Activated T-cell treated with anti-CD3 and anti-CD28 coated beads, Interleukin-2, amount 50 U/mL, for 4 hours (primary cell): Measurements from ENCODE around the gene HK2. TPM values are rescaled to one million over a fixed set of nuclear protein-coding genes. Genes with fewer than 3 reads are reported as not detected.
A peak's percentile ranks its signal among the peaks of the same experiment; 100 is the strongest.

Source experiments
- ATAC-seq, 2 donors: fragments of 200-7000 bp; cut with Tn5 transposase; one replicate each; pipeline ENCODE4 v1.10.0; 2021
- DNase-seq: peaks from one replicate; pipeline ENCODE4 v3.0.0-alpha.2; 2020
- H3K27me3 Mint-ChIP-seq: one replicate; pipeline ENCODE4 v1.8.0; 2021; ENCODE audit warnings: low read depth, mixed read lengths
- H3K36me3 Mint-ChIP-seq: one replicate; pipeline ENCODE4 v1.8.0; 2022; ENCODE audit warnings: mixed read lengths; ENCODE audit not compliant: insufficient read depth
- H3K4me1 Mint-ChIP-seq: one replicate; pipeline ENCODE4 v1.8.0; 2021; ENCODE audit warnings: low read depth, mixed read lengths
- H3K4me3 Mint-ChIP-seq: one replicate; pipeline ENCODE4 v1.8.0; 2021; ENCODE audit warnings: mild to moderate bottlenecking, moderate library complexity, mixed read lengths
- H3K9me3 Mint-ChIP-seq: one replicate; pipeline ENCODE4 v1.8.0; 2021; ENCODE audit warnings: mixed read lengths
- total RNA-seq, 3 donors: library from RNA; stranded (reverse); gene quantifications; one replicate each; pipeline ENCODE4 v1.2.1, GENCODE V29; 2021

HK2 gene
- total RNA-seq, 3 donors from 2014 or later, result 108 to 111 (median 110) TPM

DNA sequence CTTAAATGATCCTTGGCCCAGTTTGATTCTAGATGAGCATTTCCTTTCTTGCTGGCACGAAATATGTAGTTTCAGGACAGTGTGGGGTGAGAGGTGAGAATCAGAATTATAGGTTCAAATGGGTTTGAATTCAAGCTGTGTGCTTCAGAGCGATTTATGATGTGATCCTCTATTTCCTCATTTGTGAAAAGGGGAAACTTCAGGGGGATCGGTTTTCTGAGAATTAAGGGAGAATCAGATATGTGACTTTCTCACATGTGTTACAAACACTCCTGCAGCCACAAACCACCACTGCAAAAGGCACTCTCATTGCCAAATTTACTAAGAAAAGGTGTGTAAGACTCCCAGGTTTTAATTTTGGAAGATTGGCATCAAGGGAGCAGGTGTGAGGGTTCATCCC is 24.4 kb downstream of the HK2 start:
- H3K27me3 Mint-ChIP-seq, result no peaks in the 10 kb centered on the region
- no peak overlapping the region for H3K4me3 Mint-ChIP-seq
- DNase-seq (no peak), ATAC-seq (no peak)
- no peaks in the 10 kb centered on the region for H3K9me3 Mint-ChIP-seq
- H3K36me3 Mint-ChIP-seq, result peaks cover 30% of the 10 kb centered on the region
- H3K4me1 Mint-ChIP-seq, result peaks cover 2% of the 10 kb centered on the region

DNA sequence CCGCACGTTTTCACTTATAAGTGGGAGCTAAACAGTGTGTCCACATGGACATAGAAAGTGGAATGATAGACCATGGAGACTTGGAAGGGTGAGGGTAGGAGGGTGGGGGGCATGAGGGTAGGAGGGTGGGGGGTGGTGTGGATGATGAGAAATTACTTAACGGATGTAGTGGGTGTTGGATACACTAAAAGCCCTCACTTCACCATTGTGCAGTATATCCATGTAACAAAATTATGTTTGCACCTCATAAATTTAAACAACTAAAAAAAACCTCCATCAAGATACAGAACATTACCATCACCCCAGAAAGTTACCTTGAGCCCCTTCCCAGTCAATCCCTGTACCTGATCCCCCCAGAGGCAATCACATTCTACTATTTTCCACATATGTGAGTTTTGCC is 26.2 kb downstream of the HK2 start:
- Mint-ChIP-seq H3K27me3 (no peaks in the 10 kb centered on the region), H3K9me3 (no peaks in the 10 kb centered on the region), H3K4me3 (no peak overlapping the region), H3K4me1 (peaks cover 4% of the 10 kb centered on the region), H3K36me3 (peaks cover 20% of the 10 kb centered on the region)
- DNase-seq (no peak), ATAC-seq (no peak)

- no peaks in the 10 kb centered on the region for H3K9me3 Mint-ChIP-seq
- no peaks in the 10 kb centered on the region for H3K27me3 Mint-ChIP-seq
Observed at GRCh38 chr2:74860521-74860920, 26.6 kb downstream of the HK2 start.

GRCh38 chr2:74861531-74861930 is 27.6 kb downstream of the HK2 start:
- Mint-ChIP-seq H3K4me3 (no peak overlapping the region), H3K27me3 (no peaks in the 10 kb centered on the region), H3K36me3 (peaks cover 8% of the 10 kb centered on the region), H3K9me3 (no peaks in the 10 kb centered on the region), H3K4me1 (peaks cover 4% of the 10 kb centered on the region)
- ATAC-seq (no peak), DNase-seq (no peak)

More at GRCh38 chr2:74860521-74860920, 26.6 kb downstream of the HK2 start:
- H3K4me3 Mint-ChIP-seq, result no peak overlapping the region
- ATAC-seq, result no peak
- H3K4me1 Mint-ChIP-seq, result peaks cover 4% of the 10 kb centered on the region
- no peak for DNase-seq
- peaks cover 15% of the 10 kb centered on the region for H3K36me3 Mint-ChIP-seq

- peaks cover 4% of the 10 kb centered on the region for H3K4me1 Mint-ChIP-seq
- H3K9me3 Mint-ChIP-seq, result no peaks in the 10 kb centered on the region
- no peak overlapping the region for H3K4me3 Mint-ChIP-seq
- no peaks in the 10 kb centered on the region for H3K27me3 Mint-ChIP-seq
- H3K36me3 Mint-ChIP-seq, result peaks cover 12% of the 10 kb centered on the region
- DNase-seq (no peak), ATAC-seq (no peak)
Observed at GRCh38 chr2:74862020-74862964, 28.4 kb downstream of the HK2 start.

GRCh38 chr2:74863802-74864248 is 29.9 kb downstream of the HK2 start:
- Mint-ChIP-seq H3K27me3 (no peaks in the 10 kb centered on the region), H3K4me3 (no peak overlapping the region), H3K9me3 (no peaks in the 10 kb centered on the region), H3K36me3 (peaks cover 24% of the 10 kb centered on the region), H3K4me1 (peaks cover 5% of the 10 kb centered on the region)
- ATAC-seq (no peak), DNase-seq (no peak)

DNA sequence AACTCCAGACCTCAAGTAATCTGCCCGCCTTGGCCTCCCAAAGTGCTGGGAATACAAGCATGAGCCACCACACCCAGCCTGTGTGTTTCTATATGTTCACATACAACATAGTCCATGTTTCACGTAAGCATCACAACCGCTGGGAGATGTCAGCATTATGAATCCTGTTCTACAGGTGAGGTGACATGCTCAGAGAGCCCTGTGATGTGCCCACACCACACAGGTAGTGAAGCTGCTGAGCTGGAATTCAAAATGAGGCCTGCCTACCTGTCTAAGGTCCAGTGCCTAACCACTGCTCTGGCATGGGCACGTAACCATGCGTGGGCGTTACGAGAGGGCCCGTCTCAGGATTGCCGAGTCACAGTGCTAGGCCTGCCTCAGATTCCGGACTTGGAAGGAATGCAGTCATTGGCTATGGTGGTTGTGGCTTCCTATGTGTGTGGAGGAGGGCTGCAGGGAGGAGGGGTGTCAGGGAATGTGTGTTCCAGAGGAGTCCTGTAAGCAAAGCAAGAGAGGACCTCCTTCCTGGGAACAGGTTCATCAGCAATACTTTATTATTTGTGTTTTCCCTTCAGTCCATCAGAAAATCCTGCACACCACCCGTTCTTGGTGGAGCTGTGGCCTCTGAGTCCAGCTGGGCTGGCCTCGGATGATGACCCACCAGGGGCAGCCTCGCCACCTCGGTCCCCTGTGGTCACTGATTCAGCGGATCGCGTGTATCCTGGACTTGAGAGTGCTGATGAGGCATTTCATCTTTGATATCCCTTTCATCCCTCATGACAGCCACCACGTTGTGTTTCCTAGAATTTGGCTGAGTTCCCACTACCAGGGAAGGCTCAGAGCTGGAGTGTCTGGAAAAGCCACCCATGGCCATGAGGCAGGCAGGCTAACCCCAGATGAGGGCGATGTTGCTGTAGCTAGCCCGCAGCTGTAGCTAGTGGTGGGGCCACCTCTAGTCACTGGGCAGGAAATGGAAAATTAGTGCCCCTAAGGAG is 31.1 kb downstream of the HK2 start:
- Mint-ChIP-seq H3K9me3 (no peaks in the 10 kb centered on the region), H3K27me3 (no peaks in the 10 kb centered on the region), H3K4me3 (no peak overlapping the region), H3K4me1 (peaks cover 7% of the 10 kb centered on the region), H3K36me3 (peaks cover 27% of the 10 kb centered on the region)
- DNase-seq (no peak), ATAC-seq (no peak)

DNA sequence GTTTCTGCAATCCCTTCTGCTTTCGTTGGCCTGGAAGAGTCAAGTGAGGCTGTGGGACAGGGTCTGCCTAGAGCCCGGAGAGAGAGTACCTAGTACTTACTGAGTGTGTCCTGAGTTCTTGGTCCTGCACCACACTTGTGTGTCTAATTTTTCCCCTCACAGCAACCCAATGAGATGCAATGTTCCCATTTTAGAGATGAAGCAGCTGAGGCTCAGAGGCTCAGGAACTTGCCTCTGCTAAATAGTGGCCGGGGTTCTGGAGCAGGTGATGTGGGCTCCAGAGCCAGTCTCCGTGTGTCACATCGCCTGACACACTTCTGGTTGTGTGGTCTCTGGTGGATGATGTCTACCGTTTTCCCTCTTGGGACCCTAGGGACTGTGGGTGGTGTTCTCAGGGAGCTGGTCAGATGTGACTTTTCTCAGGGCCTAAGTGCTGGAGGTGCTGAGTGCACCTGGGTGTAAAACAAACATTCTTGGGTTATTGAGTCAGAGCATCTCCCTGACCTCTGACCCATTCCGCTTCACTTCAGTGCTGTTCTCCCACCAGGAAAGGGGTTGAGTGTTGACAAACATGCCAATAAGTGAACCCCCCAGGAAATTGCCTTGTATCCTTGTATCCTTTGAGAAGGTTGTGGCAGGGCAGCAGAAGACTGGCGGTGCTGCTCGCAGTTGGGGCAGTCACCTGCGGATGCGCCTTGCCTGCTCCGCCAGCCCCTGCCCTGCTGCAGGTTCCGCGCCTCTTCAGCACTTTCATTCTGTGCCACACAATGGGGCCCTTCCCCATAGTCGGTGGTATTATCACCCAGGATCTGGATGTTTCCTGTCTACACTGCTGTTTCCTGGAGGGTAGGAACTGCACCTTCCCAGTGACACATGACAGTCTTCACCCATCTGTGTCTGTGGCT is 32.1 kb downstream of the HK2 start:
- Mint-ChIP-seq H3K9me3 (no peaks in the 10 kb centered on the region), H3K27me3 (no peaks in the 10 kb centered on the region), H3K4me1 (peaks cover 7% of the 10 kb centered on the region), H3K36me3 (peaks cover 23% of the 10 kb centered on the region), H3K4me3 (no peak overlapping the region)
- no peak for DNase-seq
- peak in 1 of 2 donors; percentile 27 for ATAC-seq

DNA sequence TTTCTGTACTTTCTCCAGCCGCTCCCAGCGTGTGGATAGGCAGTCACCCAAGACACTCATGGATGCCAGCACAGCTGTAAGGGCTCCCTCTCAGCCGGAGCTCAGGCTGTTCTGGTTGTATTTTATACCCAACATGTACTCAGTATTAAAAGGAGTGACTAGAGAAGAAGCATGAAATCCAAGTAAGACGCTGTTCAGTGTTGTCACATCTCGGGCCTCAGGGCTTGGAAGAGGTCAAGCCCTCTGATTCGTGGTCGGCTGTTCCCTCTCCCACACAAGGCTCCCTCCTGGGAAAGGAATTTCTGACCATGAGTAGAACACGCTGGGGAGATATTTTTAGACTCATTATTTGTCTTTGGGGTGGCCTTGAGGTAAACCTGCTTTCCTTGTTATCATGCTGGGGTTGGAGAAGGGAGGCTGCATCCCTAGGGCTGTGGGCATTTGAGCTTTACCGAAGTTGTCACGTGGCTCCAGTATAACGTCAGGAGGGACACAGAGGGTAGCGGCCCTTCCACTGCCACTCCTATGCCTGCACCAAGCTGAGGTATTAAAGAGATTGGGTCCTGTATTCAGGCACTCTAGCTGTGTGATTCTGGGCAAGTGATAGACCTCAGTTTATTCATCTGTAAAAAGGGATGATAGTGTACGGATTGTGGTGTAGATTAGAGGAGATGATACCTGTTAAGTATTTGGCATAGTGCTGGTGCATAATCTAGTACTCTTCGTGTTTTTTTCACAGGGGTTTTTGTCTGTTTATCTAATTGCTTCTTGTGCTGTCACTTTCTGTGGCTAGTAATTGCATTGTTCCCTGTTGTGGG is 34.1 kb downstream of the HK2 start:
- ATAC-seq (no peak), DNase-seq (no peak)
- Mint-ChIP-seq H3K4me1 (peaks cover 6% of the 10 kb centered on the region), H3K4me3 (no peak overlapping the region), H3K36me3 (peaks cover 26% of the 10 kb centered on the region), H3K27me3 (no peaks in the 10 kb centered on the region), H3K9me3 (no peaks in the 10 kb centered on the region)

DNA sequence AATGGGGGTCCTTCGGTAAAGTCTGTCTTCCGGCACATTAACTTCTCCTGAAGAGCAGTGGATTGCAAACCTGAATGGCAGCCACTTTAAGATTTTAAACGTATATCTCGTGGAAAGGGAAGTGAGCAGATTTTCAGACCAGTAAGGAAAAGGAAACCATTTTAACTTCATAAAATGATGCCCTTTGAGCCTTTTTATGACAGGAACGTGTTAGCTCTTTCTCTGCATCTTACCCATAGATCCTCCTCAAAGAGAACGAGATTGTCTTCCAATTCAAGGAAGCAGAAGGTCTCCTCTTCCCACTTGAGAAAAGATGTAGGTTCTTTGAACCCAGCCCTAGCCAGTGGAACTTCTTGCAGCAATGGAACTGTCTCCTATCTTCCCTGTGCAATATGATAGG is 35.6 kb downstream of the HK2 start:
- Mint-ChIP-seq H3K36me3 (peaks cover 38% of the 10 kb centered on the region), H3K27me3 (no peaks in the 10 kb centered on the region), H3K4me3 (no peak overlapping the region), H3K4me1 (peaks cover 4% of the 10 kb centered on the region), H3K9me3 (no peaks in the 10 kb centered on the region)
- no peak for ATAC-seq
- DNase-seq, result no peak

DNA sequence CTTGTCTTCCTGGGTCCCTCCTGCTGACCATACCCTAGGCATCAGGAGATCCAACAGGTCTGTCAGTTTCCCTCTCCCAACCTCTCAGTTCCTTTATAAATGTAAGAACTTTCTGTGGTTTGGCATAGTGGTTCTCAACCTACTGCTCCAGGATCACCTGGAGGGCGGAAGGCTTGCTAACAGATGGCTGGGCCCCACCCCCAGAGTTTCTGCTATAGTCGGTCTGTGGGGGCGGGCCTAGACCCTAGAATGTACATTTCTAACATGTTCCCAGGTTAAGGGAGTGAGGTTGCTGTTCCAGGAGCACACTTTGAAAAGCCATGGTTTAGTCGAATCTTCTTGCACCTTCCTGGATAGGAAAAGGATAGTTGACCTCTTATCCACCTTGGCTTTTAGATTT is 37.0 kb downstream of the HK2 start:
- H3K36me3 Mint-ChIP-seq, result peaks cover 41% of the 10 kb centered on the region
- peaks cover 4% of the 10 kb centered on the region for H3K4me1 Mint-ChIP-seq
- H3K27me3 Mint-ChIP-seq, result no peaks in the 10 kb centered on the region
- ATAC-seq (no peak), DNase-seq (no peak)
- H3K9me3 Mint-ChIP-seq, result no peaks in the 10 kb centered on the region
- no peak overlapping the region for H3K4me3 Mint-ChIP-seq

- Mint-ChIP-seq H3K36me3 (peaks cover 42% of the 10 kb centered on the region), H3K4me1 (peaks cover 6% of the 10 kb centered on the region), H3K9me3 (no peaks in the 10 kb centered on the region), H3K4me3 (no peak overlapping the region), H3K27me3 (no peaks in the 10 kb centered on the region)
- no peak for DNase-seq
- ATAC-seq, result no peak
Observed at GRCh38 chr2:74871414-74871813, 37.5 kb downstream of the HK2 start.

DNA sequence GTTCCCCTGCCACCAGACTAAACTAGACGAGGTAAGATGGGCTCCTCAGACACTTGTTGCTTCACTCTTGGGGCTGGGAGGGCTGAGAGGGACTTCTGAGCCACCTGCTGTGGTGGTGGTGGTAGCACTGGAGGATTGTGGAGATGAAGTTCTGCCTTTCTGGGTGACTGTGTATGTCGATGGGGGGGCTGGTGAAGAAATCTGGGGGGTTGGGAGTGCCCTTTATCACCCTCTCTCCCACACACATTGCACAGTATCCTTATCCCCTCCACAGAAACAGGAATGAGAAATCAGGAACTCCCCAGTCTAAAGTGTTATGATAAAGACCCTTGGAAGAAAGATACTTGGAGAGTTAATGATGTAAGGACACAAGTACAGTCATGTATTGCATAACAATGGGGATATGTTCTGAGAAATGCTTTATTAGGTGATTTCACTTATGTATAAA is 38.5 kb downstream of the HK2 start:
- Mint-ChIP-seq H3K4me3 (no peak overlapping the region), H3K4me1 (peaks cover 6% of the 10 kb centered on the region), H3K9me3 (no peaks in the 10 kb centered on the region), H3K36me3 (peaks cover 39% of the 10 kb centered on the region), H3K27me3 (no peaks in the 10 kb centered on the region)
- ATAC-seq (no peak), DNase-seq (no peak)
